Measurements from ENCODE around the gene RPAP2. TPM values are rescaled to one million over a fixed set of nuclear protein-coding genes. Genes with fewer than 3 reads are reported as not detected.

The RPAP2 gene
- total and polyA plus RNA-seq, 8 donors: 3.0 to 18.2 (median 15.3) TPM

- 68 to 75% methylated on average over 4 of the region's 4 CpGs for WGBS, 2 donors
- no peaks in the 10 kb centered on the region for H3K9me3 ChIP-seq
- H3K4me1 ChIP-seq: no peaks in the 10 kb centered on the region
- no peak for TF ChIP-seq CTCF (IDR thresholded peaks at IDR 0.05)
- FAIRE-seq (no peak), DNase-seq (no peak), ATAC-seq (no peak)
- H3K36me3 ChIP-seq: no peaks in the 10 kb centered on the region
- H3K27ac ChIP-seq: no peak overlapping the region
- no peaks in the 10 kb centered on the region for H3K27me3 ChIP-seq
- intact Hi-C loops (cut with DNase I): no loop called here
- H3K4me3 ChIP-seq: no peak overlapping the region
These were observed 111.2 kb downstream of the RPAP2 start for GRCh38 chr1:92409946-92410549.

- intact Hi-C loops (cut with DNase I): no loop called here
- H3K27me3 ChIP-seq: no peaks in the 10 kb centered on the region
- H3K36me3 ChIP-seq: no peaks in the 10 kb centered on the region
- H3K4me1 ChIP-seq: no peaks in the 10 kb centered on the region
- no peak overlapping the region for H3K27ac ChIP-seq
- no peak for FAIRE-seq
- no peak for DNase-seq
- 49 to 54% methylated on average over 3 of the region's 3 CpGs for WGBS, 2 donors
- ATAC-seq: no peak
- no peak for TF ChIP-seq CTCF (IDR thresholded peaks at IDR 0.05)
- H3K9me3 ChIP-seq: no peaks in the 10 kb centered on the region
- H3K4me3 ChIP-seq: no peak overlapping the region
These were observed 111.8 kb downstream of the RPAP2 start for GRCh38 chr1:92410706-92411105.

GRCh38 chr1:92411511-92411910 is 112.7 kb downstream of the RPAP2 start:
- no peaks in the 10 kb centered on the region for H3K9me3 ChIP-seq
- TF ChIP-seq CTCF (IDR thresholded peaks at IDR 0.05): no peak
- H3K4me3 ChIP-seq: no peak overlapping the region
- ATAC-seq (no peak), FAIRE-seq (no peak), DNase-seq (no peak)
- H3K4me1 ChIP-seq: no peaks in the 10 kb centered on the region
- H3K27me3 ChIP-seq: no peaks in the 10 kb centered on the region
- H3K36me3 ChIP-seq: no peaks in the 10 kb centered on the region
- WGBS, 2 donors: 77 to 88% methylated on average over 1 of the region's 1 CpG
- intact Hi-C loops (cut with DNase I): no loop called here
- no peak overlapping the region for H3K27ac ChIP-seq

GRCh38 chr1:92419642-92420041 is 120.8 kb downstream of the RPAP2 start:
- Histone ChIP-seq H3K4me1 (no peaks in the 10 kb centered on the region), H3K27me3 (no peaks in the 10 kb centered on the region), H3K9me3 (no peaks in the 10 kb centered on the region), H3K36me3 (no peaks in the 10 kb centered on the region), H3K4me3 (no peak overlapping the region), H3K27ac (no peak overlapping the region)
- WGBS, 2 donors: 79 to 84% methylated on average over 4 of the region's 4 CpGs
- no peak for DNase-seq
- TF ChIP-seq CTCF (IDR thresholded peaks at IDR 0.05): no peak
- no peak for ATAC-seq
- intact Hi-C loops (cut with DNase I): no loop called here
- no peak for FAIRE-seq

- FAIRE-seq (no peak), ATAC-seq (no peak), DNase-seq (no peak)
- no peaks in the 10 kb centered on the region for H3K36me3 ChIP-seq
- H3K27me3 ChIP-seq: no peaks in the 10 kb centered on the region
- 33 to 49% methylated on average over 4 of the region's 4 CpGs for WGBS, 2 donors
- no peaks in the 10 kb centered on the region for H3K9me3 ChIP-seq
- no peaks in the 10 kb centered on the region for H3K4me1 ChIP-seq
- TF ChIP-seq CTCF (IDR thresholded peaks at IDR 0.05): no peak
- no peak overlapping the region for H3K4me3 ChIP-seq
- intact Hi-C loops (cut with DNase I): no loop called here
- no peak overlapping the region for H3K27ac ChIP-seq
These were observed 125.5 kb downstream of the RPAP2 start for GRCh38 chr1:92424381-92424780.
